Measurements from ENCODE around the gene WNT4. TPM values are rescaled to one million over a fixed set of nuclear protein-coding genes. Genes with fewer than 3 reads are reported as not detected.

The WNT4 gene
- total RNA-seq, 1 experiment from 2014 or later, result 0.29 TPM

DNA sequence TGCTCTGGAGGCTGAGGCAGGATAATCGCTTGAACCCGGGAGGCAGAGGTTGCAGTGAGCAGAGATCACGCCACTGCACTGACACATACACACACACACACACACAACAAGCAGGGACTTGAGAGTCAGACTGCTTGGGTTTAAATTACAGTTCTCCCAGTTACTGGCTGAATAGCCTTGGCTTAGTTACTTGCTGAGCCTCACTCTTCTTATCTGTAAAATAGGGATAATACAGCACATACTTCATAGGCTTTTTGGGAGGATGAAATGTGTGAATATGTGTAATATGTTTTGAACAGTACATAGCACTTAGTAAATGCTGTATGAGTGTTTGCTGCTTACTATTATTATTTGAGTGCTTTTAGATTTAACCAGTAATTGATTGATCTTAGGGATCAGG lies 66.6 kb downstream of the WNT4 start:
- no peak for DNase-seq (ENCODE audit: low read depth)

- DNase-seq (ENCODE audit: low read depth), result no peak
Measured at GRCh38 chr1:22075718-22076117, 67.2 kb downstream of the WNT4 start.

DNA sequence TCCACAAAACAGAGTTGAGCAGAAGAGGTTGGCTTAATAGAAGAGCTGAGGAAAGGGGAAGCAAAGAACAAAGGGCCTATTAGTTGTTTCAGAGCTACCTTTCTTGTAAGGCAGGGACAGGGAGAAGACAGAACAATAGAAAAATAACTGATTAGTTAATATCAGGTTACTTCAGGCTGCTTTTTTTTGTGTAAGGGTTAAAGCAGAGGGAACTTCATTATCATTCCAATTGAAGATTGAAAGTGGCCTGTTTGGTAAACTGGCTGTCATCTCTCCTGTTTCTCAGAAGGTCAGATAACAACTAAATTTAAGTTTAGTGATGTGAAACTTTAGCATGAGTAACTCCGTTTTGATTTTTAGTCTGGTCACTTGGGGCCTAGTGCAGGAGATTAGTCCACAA lies 68.1 kb downstream of the WNT4 start:
- DNase-seq (ENCODE audit: low read depth), result no peak

- no peak for DNase-seq (ENCODE audit: low read depth)
Measured at GRCh38 chr1:22071511-22071910, 71.4 kb downstream of the WNT4 start.

Other genes starting within 250 kb of the WNT4 start
- 14.2 and 14.7 TPM in 2 replicates for gene HSPG2, start 205.8 kb downstream of the WNT4 start, total RNA-seq (2014; rRNA removed; shearing (Covaris generic))
- not detected in 2 replicates for gene CELA3B, start 166.1 kb downstream of the WNT4 start, total RNA-seq (2014; rRNA removed; shearing (Covaris generic))
- gene CELA3A, start 141.4 kb downstream of the WNT4 start, total RNA-seq (2014; rRNA removed; shearing (Covaris generic)), result not detected in 2 replicates
- gene CDC42, start 90.4 kb downstream of the WNT4 start, total RNA-seq (2014; rRNA removed; shearing (Covaris generic)), result 404 and 424 TPM in 2 replicates

Data from Daoy (cell line).